ENCODE results near the gene RPS6KA5.

RPS6KA5 gene

GRCh38 chr14:90818715-90819114 lies 241.7 kb downstream of the RPS6KA5 start:
- no peak for TF ChIP-seq CTCF (IDR thresholded peaks at IDR 0.05)
- no peak for TF ChIP-seq ZFX (IDR thresholded peaks at IDR 0.05; ENCODE audit: borderline replicate concordance)
- no peak overlapping the region for H3K27ac ChIP-seq

GRCh38 chr14:90816681-90817436 lies 243.6 kb downstream of the RPS6KA5 start:
- no peak overlapping the region for H3K27ac ChIP-seq
- TF ChIP-seq CTCF (IDR thresholded peaks at IDR 0.05) = no peak
- no peak for TF ChIP-seq ZFX (IDR thresholded peaks at IDR 0.05; ENCODE audit: borderline replicate concordance)

GRCh38 chr14:90815822-90816662 lies 244.4 kb downstream of the RPS6KA5 start, which contains the start of gene TTC7B:
Gene TTC7B, minus strand, starts transcription at chr14:90816430. Its CDS starts 135 bp downstream, at chr14:90816295.
- TF ChIP-seq ZFX (IDR thresholded peaks at IDR 0.05; ENCODE audit: borderline replicate concordance) (no peak), CTCF (IDR thresholded peaks at IDR 0.05) (peak; percentile 75)
- no peak within 1 kb of the TSS for H3K27ac ChIP-seq

- TF ChIP-seq ZFX (IDR thresholded peaks at IDR 0.05; ENCODE audit: borderline replicate concordance) (no peak), CTCF (IDR thresholded peaks at IDR 0.05) (no peak)
- no peak overlapping the region for H3K27ac ChIP-seq
Observed at GRCh38 chr14:90815572-90815821, 244.9 kb downstream of the RPS6KA5 start.

- H3K27ac ChIP-seq = no peak overlapping the region
- no peak for TF ChIP-seq CTCF (IDR thresholded peaks at IDR 0.05)
- no peak for TF ChIP-seq ZFX (IDR thresholded peaks at IDR 0.05; ENCODE audit: borderline replicate concordance)
Observed at GRCh38 chr14:90814806-90815571, 245.5 kb downstream of the RPS6KA5 start.

GRCh38 chr14:90813442-90813841 lies 247.0 kb downstream of the RPS6KA5 start:
- no peak overlapping the region for H3K27ac ChIP-seq
- TF ChIP-seq CTCF (IDR thresholded peaks at IDR 0.05) (no peak), ZFX (IDR thresholded peaks at IDR 0.05; ENCODE audit: borderline replicate concordance) (no peak)
